ENCODE data around the gene CARMIL3.
"Not testable (repeated sequence)": the region's sequence is repeated elsewhere in the genome, so short reads cannot be mapped to it uniquely, and the experiment has no call there.

The CARMIL3 gene

DNA sequence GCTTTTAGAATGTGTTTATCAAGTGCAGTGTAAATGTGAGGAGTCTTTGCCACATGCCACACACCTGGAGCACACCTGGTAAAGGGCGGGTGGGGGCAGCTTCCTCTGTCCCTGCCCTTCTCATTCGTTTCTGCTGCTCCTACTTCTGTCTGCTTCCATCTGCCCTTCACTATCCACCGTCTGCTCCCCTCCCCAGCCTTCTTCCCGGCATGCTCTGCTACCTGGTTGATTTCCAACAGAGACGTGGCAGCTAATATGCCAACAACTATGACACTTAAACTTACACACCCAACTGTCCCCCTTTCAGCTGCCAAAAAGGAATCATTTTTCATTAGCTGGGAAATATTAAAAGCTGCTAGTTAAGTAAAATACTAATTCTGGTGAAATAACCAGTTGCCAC lies 9.1 kb upstream of the CARMIL3 start:
- no peak for DNase-seq

DNA sequence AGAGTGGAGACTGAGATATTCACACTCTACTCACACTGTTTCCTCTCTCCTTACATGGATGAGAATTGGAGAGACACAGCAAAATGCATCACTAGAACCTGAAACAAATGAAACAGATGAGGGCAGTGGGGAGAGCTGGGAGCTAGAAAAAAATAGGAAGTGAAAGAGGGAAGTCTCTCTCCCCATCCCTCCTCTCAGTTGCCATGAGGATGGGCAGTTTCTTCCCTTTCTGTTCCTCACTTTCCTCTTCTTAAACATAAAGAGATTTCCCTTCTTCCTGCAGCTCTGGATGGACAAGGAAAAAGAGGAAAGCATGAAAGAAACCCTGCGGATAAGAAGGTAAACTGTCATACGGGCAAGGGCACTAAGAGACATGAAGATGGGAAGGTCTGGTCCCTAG lies 2.8 kb upstream of the CARMIL3 start:
- DNase-seq, result not testable (repeated sequence)

DNA sequence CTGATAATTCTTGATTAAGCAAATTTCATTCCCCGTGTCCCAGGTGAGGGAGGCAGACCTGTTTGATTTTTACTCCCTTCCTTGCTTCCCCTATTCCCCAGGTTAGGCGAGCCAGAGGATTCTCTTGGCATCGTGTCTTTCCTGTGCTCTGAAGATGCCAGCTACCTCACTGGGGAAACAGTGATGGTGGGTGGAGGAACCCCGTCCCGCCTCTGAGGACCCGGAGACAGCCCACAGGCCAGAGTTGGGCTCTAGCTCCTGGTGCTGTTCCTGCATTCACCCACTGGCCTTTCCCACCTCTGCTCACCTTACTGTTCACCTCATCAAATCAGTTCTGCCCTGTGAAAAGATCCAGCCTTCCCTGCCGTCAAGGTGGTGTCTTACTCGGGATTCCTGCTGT lies 1.1 kb upstream of the CARMIL3 start:
- DNase-seq, result not testable (repeated sequence)

- DNase-seq, result no peak
These were observed 527 bp upstream of the CARMIL3 start for GRCh38 chr14:24051176-24051788.

GRCh38 chr14:24052656-24053547 lies 1.1 kb downstream of the CARMIL3 start:
- DNase-seq, result no peak

DNA sequence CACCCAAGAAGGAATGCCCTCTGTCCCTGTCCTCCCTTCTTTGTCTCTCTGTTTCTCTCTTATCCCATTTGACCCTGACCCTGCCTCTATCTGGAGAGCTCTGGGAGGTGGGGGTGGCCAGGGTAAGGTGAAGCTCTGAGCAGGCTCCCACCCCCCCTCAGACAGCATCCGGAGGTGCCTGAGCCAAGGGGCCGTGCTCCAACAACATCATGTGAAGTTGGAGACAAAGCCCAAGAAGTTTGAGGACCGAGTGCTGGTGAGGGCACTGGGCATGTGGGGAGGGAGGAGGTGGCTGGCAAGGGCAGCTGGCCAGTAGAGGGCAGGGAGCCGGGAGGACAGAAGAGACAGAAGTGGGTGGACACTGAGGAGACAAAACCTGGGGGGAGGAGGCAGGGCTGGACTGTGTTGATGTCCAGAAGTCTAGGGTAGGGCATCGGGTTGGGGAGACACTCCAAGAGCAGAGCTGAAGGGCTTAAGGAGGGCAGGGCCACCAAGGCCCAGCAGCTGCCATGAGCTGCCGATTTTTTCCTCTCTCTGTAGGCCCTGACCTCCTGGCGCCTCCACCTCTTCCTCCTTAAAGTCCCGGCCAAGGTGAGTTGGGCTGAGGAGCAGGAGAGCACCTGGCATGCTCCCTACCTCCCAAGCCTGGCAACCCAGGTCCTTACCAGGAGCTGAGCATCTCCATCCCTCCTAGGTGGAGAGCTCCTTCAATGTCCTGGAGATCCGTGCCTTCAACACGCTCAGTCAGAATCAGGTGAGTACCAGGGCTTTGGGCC lies 1.9 kb downstream of the CARMIL3 start:
- DNase-seq, result no peak

- no peak for DNase-seq
These were observed 2.5 kb downstream of the CARMIL3 start for GRCh38 chr14:24054324-24054641.

GRCh38 chr14:24054646-24055045 lies 2.8 kb downstream of the CARMIL3 start:
- DNase-seq, result no peak

- DNase-seq, result no peak
These were observed 4.4 kb downstream of the CARMIL3 start for GRCh38 chr14:24055971-24056799.

GRCh38 chr14:24056800-24057184 lies 5.0 kb downstream of the CARMIL3 start:
- no peak for DNase-seq

DNA sequence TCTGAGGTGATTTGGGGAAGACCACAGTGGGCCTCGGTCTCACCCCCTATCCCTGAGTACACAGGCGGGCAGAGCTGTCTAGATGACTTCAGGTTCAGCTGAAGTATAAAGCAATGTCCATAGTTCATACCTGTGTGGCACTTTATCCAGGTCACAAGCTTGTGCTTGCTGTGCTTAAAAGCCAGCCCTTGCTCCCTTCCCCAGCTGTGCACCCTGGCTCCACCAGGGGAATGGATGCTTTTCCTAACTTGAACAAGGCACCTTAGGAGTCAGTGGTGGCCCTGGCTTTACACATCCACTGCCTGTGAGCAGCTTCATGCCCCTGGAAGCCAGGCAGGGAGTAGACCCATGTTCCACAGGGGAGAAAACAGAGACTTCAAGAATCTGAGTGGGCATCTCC lies 5.5 kb downstream of the CARMIL3 start:
- no peak for DNase-seq

- DNase-seq, result no peak
These were observed 6.1 kb downstream of the CARMIL3 start for GRCh38 chr14:24057867-24058259.

GRCh38 chr14:24058260-24058950 lies 6.6 kb downstream of the CARMIL3 start:
- peak; percentile 38 for DNase-seq

- DNase-seq, result no peak
These were observed 7.2 kb downstream of the CARMIL3 start for GRCh38 chr14:24058951-24059475.

- no peak for DNase-seq
These were observed 8.1 kb downstream of the CARMIL3 start for GRCh38 chr14:24059841-24060388.

DNA sequence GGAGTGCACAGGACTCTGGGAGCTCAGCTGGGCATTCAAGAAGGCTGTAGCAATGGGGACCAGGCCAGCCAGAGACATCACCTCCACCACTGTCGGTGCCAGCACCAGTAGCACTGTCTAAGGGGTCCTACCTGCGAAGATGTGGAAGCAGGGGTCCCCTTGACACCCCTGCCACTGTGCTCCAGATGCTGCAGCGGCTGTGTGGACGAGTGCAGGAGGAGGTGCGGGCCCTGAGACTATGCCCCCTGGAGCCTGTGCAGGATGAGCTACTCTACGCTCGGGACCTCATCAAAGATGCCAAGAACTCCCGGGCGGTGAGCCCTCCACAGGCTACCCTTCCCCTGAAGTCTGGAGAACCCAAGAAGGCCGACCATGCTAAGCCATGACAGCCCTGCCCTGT lies 8.6 kb downstream of the CARMIL3 start:
- no peak for DNase-seq

DNA sequence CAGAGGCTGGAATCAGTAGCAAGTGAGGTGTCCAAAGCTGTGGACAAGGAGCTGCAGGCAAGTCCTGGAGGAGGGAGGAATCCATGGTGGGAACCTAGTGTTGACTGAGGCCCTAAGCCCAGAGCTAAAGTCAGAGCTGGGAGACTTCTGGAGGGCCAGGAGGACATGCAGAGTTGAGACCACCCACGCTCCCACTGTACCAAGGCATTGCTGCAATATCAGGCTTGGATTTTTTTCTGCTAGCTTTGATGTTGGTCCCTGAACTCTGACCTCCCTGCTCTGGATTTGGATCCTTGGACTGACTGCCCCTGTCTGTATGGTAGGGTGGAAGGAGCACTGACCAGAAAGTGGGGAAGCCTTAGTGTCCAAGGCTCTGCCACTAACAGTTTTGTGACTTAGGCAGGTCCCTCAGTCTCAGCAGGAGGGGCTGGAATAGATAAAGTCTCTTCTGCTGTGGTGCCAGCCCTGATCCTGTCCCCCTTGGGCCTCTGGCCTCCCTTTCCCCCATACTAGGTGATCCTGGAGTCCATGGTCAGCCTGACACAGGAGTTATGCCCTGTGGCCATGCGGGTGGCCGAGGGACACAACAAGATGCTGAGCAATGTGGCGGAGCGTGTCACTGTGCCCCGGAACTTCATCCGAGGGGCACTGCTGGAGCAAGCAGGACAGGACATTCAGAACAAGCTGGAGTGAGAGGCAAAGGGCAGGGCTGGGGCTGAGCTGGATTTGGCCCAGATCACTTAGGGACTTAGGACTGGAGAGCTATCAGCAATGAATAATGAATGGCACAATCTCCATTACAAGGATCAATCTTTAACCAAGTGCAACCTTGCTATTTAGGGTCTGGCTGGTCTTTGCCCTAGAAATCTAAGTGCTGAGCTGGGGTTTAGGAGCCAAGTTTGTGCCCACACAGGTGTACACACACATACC lies 9.4 kb downstream of the CARMIL3 start:
- no peak for DNase-seq

GRCh38 chr14:24062216-24062980 lies 10.6 kb downstream of the CARMIL3 start:
- DNase-seq, result no peak

DNA sequence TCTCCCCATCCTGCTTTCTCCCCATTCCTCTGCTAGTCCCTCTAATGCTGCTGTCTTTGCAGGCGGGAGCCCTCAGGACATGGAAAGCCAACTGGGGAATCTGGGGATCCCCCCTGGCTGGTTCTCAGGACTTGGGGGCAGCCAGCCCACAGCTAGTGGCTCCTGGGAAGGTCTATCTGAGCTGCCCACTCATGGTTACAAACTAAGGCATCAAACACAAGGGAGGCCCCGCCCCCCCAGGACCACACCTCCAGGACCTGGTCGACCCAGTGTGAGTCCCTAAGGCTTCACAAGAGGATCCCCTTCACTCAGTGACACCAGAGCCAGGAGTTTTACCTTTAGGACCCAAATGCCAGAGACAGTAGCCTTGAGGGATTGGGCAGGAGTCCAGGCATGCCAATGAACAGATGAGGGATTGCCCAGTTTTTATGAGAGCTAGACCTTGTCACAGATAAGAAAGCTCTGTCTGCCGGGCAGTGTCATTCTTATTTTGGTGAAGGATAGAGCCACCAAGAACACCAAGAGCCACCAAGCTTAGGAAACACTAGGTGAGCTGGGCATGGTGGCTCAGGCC lies 11.5 kb downstream of the CARMIL3 start:
- no peak for DNase-seq

Measured in effector CD4-positive, alpha-beta T cell (primary cell).